Measurements from ENCODE around the gene PRC1.

GRCh38 chr15:90966262-90966661 is 28.1 kb downstream of the PRC1 start:
- no peak for TF ChIP-seq CTCF (IDR thresholded peaks at IDR 0.05)
- no peak for TF ChIP-seq POLR2AphosphoS5 (IDR thresholded peaks at IDR 0.05)
- TF ChIP-seq POLR2A (IDR thresholded peaks at IDR 0.05) = no peak

All from gastroesophageal sphincter (tissue), 3 donors.